Activated CD8-positive, alpha-beta memory T cell treated with anti-CD3 and anti-CD28 coated beads, Interleukin-2, amount 50 U/mL, for 4 hours (primary cell): Measurements from ENCODE around the gene CFAP107.
"Not testable (repeated sequence)": the region's sequence is repeated elsewhere in the genome, so short reads cannot be mapped to it uniquely, and the experiment has no call there.

Experiments used
- DNase-seq: peaks from one replicate; pipeline ENCODE4 v3.0.0-alpha.2; 2020

Gene CFAP107

DNA sequence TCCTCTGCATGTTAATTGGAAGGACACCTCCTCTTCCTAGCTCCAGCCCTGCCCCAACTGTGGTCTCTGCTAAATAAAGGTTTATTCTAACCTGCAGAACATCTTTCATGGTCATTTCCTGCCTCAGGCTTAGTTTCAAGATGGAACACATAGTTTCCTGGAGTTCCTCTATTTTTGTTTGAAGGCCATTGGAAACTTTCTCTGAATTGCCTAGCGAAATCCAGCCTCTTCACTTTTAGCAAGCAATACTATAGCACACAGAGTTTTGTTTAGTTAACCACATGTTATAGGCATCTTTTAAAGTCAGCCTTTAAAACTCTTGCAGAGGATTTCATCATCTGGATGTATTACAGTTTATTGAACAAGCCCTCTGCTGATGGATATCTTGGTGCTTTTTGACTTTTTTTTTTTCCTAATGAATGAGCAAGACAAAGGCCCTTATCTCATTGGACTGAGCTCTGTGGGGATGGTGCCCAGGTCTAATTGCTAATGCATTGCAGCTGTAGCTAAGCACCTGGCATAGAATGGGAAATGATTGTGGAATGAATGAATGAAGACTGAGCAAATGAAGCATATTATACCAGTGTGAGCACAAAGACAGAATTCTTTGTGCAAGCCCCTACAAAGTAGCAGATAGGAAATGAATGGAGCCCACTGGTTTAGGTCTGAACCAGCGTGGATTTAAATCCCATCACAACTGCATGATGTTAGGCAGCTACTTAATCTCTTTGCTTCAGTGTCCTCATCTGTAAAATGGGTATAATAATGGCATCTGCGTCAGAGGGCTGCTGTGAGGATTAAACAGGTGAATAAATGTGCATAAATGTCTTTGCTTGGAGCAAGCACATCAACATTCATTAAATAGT lies 641 bp upstream of the CFAP107 start:
- no peak for DNase-seq

DNA sequence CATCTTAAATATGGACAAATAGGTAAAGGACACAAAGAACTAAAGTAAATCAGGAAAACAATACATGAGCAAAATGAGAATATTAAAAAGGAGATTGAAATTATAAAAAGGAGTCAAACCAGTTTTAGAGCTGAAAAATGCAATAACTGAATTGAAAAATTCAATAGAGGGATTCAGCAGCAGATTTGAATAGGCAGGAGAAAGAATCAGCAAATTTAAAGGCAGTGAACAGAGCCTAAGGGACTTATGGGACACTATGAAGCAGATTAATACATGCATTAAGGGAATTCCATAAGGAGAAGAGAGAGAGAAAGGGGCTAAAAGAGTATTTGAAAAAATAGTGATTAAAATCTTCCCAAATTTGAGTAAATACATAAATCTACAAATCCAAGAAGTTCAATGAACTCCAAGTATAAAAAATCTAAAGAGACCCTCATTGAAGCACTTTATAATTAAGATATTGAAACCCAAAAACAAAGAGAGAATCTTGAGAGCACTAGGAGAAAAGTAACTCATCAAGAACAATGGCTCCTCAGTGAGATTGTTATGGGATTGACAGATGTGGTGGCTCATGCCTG lies 2.9 kb downstream of the CFAP107 start:
- DNase-seq: no peak

DNA sequence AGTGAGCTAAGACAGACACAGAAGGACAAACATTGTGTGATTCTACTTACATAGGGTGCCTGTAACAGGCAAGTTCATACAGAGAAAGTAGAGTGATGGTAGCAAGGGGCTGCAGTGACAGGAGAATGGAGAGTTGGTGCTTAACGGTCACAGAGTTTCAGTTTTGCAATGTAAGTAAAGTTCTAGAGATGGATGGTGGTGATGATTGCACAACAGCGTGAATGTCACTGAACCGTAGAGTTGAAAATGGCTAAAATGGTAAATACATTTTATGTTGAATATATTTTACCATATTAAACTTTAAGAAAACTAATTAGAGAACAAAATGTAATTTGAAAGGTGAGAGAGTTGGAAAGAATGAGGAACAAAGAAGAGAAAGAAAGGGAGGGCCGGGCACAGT lies 8.7 kb downstream of the CFAP107 start:
- no peak for DNase-seq

DNA sequence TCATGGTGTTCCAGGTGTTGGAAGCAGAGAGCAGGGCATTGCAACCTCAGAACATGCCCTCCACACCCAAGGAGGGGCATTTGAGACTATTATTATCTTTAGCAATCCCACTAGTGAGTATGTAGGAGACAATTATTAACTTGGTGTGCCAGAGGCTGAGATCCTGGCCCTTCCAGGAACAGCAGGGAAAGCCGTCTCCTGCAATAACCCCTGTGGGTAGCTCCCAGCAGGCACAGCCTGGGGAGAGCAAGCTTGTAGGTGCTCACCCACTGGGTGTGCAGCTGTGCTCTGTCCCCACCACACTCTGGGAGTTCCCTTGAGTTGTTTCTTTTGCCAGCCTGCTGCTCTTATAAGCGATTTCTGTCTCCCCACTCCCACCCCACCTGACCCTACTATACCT lies 10.3 kb downstream of the CFAP107 start:
- no peak for DNase-seq

DNA sequence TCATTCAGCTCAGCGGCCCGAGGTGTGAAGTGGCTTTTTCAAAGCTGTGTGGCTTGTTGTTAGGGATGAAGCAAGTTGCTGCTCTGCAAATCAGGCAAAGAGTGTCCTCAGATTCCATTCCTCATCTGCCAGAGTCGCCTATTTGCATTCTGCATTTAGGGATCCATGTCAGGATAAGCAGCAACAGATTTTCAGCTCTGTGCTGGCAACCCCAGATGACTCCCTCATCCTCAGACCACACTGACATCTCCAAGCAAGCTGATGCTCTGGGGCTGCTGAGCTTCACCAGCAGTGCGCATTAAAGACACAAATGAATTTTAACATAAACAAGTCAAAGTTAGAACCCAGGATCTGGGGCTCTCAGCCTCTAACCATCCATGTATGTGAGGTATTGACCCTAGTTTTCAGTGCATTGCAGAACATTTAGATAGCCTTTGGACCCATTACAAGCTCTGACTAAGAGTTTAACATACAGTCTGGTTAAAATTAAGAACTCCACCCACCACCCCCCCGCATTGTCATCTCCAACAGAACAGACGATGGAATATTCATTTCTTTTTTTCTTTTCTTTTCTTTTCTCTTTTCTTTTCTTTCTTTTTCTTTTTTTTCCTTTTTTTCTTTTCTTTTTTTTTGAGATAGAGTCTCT lies 10.9 kb downstream of the CFAP107 start:
- DNase-seq: no peak

DNA sequence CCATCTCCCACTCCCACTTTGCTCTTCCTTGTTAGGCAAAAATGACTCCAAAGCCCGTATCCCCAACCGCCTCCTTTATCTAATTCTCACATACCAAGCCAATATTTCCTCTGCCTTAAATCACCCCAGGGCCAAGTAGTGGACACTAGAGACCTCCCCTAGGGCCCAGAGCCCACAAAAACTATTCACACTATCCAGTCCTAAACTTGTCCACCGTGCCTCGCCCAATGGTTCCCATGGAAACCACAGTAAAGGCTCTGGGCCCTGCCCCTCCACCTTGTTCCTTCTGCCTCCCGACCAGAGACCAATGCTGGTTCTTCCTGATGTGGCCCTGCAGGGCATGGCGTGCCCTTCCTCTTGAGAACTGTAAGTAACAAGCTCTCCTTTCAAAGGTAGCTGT lies 11.8 kb downstream of the CFAP107 start:
- DNase-seq: no peak

DNA sequence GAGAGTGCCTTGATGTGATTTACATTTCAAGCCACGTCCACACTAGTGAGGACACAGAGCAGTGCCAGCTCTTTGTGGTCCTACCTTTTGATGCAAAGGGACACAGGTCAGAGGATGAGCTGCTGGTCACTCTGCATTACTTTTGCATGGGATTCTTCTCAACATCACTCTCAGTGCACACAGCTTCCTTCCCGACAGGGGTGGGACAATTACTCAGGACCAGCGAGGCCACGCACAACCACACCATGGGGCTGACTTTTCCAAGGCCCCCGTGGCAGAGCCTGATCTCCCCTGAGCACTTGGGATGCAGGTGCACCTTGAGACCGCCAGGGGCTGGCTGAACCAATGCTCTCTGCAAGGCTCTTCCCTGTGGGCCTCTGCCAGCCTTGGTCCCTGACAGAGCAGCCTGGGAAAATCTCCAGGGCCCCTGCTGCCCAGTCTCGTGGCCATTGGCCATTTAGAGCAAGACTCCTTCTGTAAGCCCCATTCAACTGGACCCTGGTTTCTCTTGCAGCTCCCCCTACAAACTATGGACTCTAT lies 14.3 kb downstream of the CFAP107 start:
- DNase-seq: no peak

DNA sequence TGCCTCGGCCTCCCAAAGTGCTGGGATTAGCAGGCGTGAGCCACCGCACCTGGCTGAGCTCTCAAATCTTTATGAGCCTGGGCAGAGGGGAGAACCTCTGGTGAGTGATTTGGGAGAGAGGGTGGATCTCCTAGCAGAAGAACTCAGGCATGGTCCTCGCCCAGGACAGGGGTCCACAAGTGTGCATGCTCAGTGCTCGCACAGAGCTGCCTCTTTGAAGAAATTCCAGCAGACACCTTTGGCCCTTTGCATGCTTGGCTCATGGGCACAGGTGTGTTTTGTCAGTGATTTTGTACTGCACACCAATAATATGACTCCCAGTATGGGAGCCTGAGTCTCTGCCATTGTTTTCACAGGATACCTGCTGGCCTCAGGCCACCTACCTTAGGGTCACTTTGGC lies 15.8 kb downstream of the CFAP107 start:
- DNase-seq: no peak

DNA sequence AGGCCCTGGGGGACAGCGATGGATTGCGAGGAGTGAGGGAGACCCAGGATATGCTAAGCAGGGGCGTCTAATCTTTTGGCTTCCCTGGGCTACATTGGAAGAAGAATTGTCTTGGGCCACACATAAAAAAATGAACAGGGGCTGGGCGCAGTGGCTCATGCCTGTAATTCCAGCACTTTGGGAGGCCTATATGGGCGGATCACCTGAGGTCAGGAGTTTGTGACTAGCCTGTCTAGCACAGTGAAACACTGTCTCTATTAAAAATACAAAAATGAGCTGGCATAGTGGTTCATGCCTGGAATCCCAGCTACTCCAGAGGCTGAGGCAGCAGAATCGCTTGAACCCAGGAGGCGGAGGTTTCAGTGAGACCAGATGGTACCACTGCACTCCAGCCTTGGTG lies 16.8 kb downstream of the CFAP107 start:
- DNase-seq: no peak

DNA sequence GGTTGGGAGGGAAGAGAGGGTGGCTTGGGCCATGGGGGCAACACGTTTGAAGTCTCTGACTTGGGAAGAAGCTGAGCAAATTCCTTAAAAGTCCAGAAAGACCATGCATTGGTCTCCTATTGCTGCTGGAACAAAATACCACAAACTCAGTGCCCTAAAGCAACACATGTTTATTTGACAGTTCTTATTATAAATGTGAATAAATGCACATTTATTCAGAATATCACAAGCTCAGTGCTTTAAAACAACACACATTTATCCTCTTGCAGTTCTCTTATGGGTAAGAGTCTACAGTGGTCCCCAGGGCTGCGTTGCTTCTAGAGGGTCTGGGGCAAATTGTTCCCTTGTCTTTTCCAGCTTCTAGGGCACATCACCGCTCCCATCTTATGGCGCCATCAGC lies 17.5 kb downstream of the CFAP107 start:
- DNase-seq: no peak

DNA sequence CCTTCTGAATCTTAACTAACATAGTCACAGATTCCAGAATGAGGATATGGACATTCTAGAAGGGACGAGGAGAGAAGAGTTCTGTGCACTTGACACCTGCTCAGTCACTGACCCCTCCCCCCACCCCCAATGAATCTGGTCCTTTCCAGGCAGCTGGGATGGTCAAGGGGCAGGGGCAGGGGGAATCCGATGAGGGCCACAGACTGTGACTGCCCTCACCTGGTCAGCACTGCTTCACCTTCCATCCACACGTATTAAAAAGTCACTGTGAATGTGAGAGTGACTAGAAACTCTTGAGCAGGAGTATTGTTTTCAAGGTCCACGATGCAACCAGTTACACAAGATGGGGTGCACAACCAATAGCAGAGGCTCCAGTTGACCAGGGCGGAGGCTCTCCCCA lies 18.0 kb downstream of the CFAP107 start:
- no peak for DNase-seq

DNA sequence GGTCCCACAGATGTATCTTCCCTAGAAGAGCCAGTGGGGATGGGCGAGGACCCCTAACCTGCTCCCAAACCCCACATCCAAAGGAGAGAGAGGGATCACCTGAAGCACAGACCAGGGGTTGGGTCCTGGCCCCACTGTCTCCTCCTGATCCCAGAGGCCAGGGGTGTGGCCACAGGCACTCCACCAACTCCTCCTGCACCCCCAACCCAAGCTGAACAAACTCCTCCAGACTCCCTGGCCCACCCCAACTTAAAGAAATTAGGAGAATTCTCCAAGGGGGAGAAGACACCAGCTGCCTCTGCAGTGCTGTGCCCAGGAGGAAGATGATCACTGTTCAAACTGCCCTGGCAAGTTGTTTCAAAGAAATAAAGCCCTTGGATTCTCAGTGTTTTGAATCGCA lies 23.0 kb downstream of the CFAP107 start:
- DNase-seq: no peak

DNA sequence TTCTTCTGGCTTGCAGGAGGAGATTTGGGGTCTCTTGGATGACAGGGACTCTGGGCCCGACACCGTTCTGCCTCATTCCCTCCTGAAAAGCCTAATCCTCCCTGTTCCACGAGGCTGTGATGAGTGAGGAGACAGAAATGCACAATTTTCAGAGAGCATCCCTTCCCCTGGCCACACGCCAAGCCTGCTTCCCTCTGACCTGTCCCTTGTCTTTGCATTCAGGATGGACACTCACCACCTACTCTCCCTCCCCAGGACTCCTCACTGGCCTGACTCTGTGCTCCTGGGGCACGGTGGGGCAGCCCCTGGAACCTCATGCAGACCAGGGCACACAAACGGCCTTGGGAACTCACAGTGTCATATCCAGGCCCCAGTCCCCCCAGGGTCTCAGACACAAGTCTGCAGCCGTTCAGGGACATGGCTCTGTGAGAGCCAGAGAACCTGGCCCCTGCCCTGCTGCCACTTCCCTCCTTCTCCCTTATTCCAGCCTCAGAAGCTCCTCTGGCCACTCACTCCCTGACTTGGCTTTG lies 24.0 kb downstream of the CFAP107 start:
- DNase-seq: no peak

DNA sequence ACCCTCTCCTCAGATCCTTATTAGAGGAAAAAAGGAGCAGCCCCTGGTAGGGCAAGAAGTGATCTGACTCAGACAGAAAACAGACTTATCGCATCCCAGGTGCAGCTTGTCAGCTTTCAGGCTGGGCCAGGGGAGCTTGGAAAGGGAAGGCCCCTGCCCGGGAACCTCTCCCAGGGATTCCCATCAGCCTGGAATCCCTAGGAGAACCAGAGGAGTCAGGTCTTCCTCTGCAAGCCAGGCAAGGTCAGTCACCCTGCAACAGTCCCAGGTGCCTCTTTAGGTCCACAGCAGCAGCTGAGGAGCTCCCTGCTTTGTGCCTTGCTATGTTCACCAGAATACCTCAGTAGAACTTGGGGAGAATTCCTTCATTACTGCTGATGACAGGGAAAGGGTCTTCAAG lies 24.6 kb downstream of the CFAP107 start:
- DNase-seq: no peak

DNA sequence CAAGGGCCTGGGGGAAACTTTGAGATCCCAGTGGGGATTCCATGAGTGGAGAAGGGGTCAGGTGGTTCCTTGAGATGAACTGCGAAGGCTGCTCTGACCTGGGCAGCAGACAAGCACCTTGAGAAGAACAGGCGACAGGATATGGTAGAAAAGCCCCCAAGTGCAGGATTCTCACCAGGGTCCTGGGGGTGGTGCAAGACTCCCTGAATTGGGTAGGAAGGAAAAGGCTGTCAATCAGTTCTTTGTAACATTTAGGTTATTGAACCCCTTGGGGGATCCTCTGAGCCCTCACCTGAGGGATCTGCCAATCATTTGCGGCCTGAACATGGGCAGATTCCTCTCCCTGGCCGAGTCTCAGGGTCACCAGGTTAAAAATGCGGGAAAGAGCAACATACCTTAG lies 25.2 kb downstream of the CFAP107 start:
- no peak for DNase-seq

DNA sequence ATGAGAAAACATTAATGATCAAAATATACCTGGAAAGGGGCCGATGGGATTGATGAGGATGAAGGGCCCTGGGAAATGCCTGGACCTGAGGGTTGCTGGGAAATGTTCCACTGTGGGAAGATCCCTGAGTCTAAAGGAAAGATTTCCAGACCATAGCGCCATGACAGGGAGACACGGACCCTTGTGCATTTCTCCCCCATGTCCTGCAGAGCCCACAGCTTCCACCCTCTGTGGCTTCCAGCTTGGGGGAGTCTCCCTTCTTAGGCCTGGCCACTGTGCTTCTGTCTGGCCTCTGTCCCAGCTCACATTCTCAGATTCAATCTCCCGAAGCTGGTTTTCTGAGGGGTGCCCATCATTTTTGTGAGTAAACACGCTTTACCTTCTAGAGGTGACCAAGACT lies 26.5 kb downstream of the CFAP107 start:
- no peak for DNase-seq

DNA sequence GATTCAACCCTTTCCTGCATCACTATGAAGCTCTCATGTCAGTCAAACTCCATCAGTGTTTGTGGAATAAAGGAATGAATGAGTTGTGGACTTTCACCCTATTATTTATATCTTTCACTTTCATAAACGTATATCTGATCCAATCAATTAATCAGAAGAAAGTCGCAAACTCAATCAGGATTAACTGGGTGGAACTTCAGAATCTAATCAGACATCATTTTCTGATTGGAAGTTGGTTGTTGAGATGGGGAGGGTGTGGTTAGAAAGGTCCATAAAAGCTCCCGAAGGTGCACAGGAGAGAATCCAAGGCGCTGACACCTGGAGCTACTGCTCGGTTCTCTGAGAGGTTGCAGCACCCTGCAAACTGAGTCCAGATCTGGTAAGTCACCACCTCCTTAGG lies 27.4 kb downstream of the CFAP107 start, which contains the start of gene PRAMEF12:
PRAMEF12 (plus strand) TSS at position 301 of the 400 bp plus-strand sequence. CDS start 1,130 bp downstream, outside the sequence.
- no peak for DNase-seq

DNA sequence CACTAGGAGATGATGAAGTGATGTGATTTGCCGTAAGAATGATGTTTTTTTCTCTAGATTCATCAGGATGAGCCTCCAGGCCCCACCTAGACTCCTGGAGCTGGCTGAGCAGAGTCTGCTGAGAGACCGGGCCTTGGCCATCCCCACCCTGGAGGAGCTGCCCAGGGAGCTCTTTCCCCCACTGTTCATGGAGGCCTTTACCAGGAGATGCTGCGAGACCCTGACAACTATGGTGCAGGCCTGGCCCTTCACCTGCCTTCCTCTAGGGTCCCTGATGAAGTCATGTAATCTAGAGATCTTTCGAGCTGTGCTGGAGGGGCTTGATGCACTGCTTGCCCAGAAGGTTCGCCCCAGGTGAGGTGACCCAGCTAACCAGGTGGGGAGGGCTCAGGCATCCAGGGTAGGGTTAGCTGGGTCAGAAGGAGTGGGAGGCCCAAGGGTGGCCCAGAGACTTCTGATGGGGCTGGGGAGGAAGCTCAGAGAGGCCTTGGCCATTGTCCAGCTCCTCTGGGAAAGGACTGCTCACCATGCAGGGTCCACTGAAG lies 28.9 kb downstream of the CFAP107 start:
- DNase-seq: no peak

DNA sequence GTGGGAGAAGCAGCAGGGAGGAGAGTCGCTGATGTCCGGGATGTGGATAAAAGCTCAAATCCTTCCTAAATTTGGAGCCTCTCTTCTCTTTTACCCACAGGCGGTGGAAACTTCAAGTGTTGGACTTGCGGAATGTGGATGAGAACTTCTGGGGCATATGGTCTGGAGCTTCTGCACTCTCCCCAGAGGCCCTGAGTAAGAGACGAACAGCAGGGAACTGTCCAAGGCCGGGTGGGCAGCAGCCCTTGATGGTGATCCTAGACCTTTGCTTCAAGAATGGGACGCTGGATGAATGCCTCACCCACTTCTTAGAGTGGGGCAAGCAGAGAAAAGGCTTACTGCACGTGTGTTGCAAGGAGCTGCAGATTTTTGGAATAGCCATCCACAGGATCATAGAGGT lies 29.4 kb downstream of the CFAP107 start:
- no peak for DNase-seq

DNA sequence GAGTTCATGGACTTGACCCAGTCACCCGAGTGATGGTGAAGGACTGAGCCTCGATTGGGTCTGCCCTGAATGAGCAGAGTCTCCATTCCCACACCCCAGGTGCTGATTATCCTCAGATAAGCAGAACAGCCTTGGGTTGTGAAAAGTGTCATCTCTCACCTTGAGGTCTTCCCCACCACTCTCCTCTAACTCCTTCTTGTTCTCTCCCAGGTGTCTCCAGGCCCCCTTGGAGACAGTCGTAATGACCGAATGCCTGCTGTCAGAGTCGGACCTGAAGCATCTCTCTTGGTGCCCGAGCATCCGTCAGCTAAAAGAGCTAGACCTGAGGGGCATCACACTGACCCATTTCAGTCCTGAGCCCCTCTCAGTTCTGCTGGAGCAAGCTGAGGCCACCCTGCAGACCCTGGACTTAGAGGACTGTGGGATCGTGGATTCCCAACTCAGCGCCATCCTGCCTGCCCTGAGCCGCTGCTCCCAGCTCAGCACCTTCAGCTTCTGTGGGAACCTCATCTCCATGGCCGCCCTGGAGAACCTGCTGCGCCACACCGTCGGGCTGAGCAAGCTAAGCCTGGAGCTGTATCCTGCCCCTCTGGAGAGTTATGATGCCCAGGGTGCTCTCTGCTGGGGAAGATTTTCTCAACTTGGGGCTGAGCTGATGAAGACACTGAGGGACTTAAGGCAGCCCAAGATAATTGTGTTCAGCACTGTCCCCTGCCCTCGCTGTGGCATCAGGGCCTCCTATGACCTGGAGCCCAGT lies 31.0 kb downstream of the CFAP107 start:
- no peak for DNase-seq

DNA sequence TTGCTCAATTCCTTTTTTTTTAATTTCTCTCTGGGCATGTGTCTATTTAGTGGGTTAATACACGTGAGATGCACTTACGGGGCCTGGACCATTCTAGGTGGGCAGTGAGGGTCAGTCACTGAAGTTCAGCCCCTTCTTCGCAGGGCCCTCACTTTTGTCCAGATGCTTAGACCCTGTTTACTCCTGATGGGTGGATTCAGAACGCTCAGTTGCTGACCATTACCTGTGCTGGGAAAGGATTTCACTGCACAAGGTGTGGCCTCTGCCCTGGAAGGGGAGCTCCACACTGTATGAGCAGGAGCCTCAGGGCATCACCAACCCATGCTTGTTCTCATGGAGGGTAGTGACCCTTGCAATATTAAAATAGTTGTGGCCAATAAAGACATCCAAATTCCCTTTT lies 32.1 kb downstream of the CFAP107 start:
- DNase-seq: no peak

DNA sequence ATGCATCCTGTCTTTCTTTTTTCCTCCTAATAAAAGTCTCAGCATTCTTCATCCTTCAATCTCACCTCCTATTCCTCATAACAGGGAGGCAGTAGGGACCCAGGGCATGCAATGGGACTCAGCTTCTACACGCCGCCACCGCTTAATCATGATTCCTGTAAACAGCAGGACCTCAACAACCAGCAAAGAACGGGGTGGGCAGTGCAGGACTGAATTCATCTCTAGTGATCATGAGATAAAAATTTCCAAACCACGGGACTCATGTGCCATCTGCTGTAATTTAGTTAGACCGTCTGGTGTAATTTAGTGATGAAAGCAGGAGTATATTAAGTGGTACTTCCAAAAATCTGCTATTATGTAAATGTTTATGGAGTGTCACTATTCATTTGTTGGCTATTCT lies 32.9 kb downstream of the CFAP107 start:
- no peak for DNase-seq

DNA sequence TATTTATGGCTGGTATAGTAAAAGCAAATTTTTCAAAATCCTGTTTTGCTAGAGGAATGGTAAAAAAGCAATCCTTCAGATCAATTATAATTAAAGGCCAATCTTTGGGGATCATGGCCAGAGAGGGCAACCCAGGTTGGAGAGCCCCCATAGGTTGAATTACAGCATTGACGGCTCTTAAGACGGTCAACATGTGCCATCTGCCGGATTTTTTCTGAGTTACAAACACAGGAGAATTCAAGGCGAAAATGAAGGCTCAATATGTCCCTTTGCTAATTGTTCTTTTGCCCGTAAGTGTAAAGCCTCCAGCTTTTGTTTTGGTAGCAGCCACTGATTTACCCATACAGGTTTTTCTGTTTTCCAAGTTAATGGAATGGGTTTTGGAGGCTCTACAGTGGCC lies 35.5 kb downstream of the CFAP107 start:
- not testable (repeated sequence) for DNase-seq
